Suppressor macrophage treated with lipopolysaccharide for 1 hour (primary cell): ENCODE measurements around the gene UGT2A2.
"Not testable (repeated sequence)": the region's sequence is repeated elsewhere in the genome, so short reads cannot be mapped to it uniquely, and the experiment has no call there.

ENCODE experiments used
- DNase-seq, 3 donors: peaks; one replicate each; pipeline ENCODE4 v3.0.0-alpha.2; 2020 to 2022

UGT2A2 gene

DNA sequence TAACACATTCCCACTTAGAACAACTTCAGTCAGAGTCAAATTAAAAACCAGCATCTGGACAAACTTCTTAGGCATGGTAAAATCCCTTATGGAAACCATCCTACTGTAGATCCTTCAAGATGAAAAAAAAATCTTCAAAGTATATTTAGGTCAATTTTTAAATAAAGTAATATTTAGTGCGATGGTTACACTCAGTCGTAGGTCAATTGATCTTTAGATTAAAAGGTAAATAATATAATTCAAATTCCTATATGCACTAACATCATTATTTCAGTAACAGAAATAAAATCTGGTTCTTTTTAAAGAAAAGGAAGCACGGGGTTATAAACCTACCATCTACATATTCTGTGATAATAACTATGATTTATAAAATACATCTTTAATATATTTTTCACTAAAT is at the start of gene UGT2A2:
Gene UGT2A2, minus strand, starts transcription at position 101 of the 400 bp plus-strand sequence. Its CDS starts 2 bp downstream, at position 99.
- no peak for DNase-seq

GRCh38 chr4:69684804-69685203 is 45.4 kb upstream of the UGT2A2 start:
- no peak for DNase-seq

DNA sequence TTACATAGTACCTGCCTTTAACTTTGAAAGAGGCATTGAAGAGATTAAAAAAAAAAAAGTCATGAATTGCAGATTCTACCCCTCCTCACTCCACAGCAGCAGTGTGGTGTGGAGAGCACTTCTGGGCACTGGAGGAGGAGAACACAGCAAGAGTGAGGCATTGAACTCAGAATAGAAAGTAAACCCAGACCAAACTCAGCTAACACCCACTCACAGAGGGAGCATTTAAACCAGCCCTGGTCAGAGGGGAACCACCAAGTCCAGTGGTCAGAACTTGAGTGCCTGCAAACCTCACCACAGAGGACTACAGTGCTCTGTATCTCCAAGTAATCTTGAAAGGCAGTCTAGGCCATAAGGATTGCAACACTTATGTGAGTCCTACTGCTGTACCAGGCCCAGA is 29.2 kb upstream of the UGT2A2 start:
- DNase-seq: peak in 1 of 3 donors; percentile 4

DNA sequence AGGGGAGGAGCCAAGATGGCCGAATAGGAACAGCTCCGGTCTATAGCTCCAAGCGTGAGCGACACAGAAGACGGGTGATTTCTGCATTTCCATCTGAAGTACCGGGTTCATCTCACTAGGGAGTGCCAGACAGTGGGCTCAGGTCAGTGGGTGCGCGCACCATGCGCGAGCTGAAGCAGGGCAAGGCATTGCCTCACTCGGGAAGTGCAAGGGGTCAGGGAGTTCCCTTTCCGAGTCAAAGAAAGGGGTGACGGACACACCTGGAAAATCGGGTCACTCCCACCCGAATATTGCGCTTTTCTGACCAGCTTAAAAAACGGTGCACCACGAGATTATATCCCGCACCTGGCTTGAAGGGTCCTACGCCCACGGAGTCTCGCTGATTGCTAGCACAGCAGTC is 24.6 kb upstream of the UGT2A2 start:
- DNase-seq: not testable (repeated sequence)

DNA sequence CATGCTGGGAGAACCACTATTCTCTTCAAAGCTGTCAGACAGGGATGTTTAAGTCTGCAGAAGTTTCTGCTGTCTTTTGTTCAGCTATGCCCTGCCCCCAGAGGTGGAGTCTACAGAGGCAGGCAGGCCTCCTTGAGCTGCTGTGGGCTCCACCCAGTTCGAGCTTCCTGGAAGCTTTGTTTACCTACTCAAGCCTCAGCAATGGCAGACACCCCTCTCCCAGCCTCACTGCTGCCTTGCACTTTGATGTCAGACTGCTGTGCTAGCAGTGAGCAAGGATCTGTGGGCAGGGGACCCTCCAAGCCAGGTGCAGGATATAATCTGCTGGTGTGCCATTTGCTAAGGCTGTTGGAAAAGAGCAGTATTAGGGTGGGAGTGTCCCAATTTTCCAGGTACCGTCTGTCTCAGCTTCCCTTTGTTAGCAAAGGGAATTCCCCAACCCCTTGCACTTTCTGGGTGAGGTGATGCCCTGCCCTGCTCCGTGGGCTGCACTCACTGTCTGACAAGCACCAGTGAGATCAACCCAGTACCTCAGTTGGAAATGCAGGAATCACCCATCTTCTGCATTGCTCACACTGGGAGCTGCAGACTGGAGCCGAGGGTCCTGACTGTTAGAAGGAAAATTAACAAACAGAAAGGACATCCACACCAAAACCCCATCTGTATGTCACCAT is 21.8 kb upstream of the UGT2A2 start:
- DNase-seq: not testable (repeated sequence)

GRCh38 chr4:69658133-69658532 is 18.7 kb upstream of the UGT2A2 start:
- DNase-seq: no peak

DNA sequence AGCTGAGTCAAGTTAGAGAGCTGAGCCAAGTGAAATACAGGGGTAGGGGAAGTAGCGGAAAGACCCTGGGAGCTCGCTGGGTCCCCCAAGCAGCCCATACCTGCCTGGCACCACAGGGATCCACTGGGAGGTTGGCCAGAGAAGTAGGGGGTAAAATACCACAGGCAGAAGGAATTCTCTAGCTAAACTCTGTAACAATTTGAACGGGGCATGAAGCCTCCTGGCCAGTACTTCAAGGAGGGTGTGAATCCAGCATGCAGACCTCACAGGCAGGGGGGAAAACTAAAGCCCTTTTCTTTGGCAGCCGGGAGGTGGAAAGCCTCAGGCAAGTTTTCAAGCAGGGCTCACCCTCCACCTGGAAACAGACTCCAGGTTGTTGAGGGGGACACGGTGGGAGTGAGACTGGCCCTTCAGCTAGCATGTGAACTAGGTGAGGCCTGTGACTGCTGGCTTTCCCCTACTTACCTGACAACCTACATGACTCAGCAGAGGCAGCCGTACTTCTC is 17.3 kb upstream of the UGT2A2 start:
- DNase-seq: no peak

GRCh38 chr4:69653147-69653546 is 13.7 kb upstream of the UGT2A2 start, which contains the start of gene UGT2A1:
Gene UGT2A1, minus strand, starts transcription at chr4:69653247. Its CDS starts 5,603 bp downstream, at chr4:69647644.
- DNase-seq: no peak

DNA sequence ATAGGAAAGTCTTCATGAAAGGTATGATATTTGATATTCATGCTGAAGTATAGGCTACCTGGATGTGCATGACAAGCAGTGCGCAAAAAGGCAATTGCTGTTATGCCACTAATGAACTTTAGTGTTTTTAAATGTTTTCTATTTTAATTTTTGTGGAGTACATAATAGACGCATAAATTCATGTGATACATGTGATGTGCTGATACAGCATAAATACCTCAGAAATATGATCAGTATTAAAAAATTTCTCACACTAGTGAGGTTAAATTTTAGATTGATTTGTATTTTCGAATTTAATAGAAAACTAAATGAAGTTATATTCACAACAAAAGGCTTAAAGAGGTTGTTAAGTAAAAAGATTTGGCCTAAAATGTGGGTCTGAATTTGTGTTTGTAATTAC is 11.4 kb upstream of the UGT2A2 start:
- DNase-seq: no peak

DNA sequence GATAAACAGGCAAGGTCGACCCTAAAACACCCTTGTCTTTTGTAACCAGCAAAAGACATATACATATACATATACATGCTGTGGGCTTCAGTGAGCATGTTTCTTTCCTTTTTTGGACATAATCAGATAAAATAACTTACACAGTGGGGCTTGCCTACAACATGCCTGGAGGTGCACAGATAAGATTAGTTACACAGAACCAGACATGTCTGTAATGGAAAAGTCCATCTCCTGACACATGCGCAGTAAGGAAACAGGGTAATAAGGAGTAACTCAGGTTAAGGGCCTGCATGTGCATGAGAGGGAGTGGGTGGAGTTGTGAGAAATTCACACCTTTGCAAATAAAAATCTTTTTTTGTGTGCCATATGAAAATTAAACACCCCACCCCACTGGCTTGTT is 10.2 kb upstream of the UGT2A2 start:
- no peak for DNase-seq

GRCh38 chr4:69649207-69649606 is 9.8 kb upstream of the UGT2A2 start:
- no peak for DNase-seq

DNA sequence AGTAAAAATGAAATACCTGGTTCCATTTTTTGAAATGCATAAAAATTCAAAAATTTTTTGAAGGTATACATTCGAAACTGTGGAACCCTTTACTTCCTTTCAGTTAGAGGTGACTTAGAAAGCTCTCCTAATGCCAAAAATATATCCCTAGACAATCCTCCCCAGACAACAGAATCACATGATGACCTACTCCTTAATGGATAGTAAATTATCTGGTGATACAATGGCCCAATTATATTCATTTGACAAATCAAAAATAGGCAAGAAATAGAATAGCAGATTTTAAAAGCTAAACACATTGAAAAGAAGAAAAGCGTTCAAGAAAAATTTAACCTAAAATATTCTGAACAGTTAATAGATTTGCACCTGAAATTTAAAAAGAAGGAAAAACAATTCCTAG is 3.5 kb upstream of the UGT2A2 start:
- DNase-seq: no peak

DNA sequence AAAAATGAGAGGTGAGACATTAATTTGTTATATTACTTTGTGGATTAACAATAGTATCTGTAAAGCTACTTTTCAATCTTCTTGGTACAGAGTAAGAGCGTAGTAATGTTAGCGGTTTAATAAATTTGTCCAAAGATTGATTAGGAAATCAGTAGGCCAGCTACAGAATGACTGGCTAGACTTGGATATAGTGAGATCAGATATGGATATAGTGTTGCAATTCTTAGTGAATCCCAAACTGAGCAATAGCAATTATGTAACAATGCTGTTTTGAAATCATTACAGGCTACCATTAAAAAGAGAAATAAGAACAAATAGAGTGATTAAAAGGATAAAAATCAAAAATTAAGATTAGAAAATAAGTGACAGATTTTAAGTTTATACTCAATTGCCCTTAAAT is 847 bp upstream of the UGT2A2 start:
- peak in 1 of 3 donors; percentile 10 for DNase-seq

GRCh38 chr4:69617083-69617694 is 22.3 kb downstream of the UGT2A2 start:
- peak in 1 of 3 donors; percentile 0 for DNase-seq

DNA sequence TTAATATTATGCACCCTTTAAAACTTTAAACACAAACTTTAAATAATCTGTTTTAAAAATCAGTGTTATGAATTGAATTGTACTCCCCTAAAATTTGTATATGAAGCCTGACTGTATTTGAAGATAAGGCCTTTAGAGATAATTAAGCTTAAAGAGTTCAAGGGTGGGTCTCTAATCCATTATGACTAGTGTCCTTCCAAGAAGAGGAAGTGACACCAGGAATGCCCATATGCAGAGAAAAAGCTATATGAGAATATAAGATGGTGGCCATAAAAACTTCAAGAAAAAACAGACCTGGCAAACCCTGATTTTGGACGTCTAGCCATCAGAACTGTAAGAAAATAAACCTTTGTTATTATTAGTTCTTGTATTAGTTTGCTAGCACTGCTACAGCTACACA is 29.0 kb downstream of the UGT2A2 start:
- no peak for DNase-seq

GRCh38 chr4:69601065-69601464 is 38.4 kb downstream of the UGT2A2 start:
- DNase-seq: no peak

- no peak for DNase-seq
These were observed 39.4 kb downstream of the UGT2A2 start for GRCh38 chr4:69600013-69600412.

GRCh38 chr4:69594382-69594781 is 45.1 kb downstream of the UGT2A2 start:
- DNase-seq: no peak

- DNase-seq: no peak
These were observed 48.1 kb downstream of the UGT2A2 start for GRCh38 chr4:69591364-69591763.

- no peak for DNase-seq
These were observed 49.6 kb downstream of the UGT2A2 start for GRCh38 chr4:69589884-69590283.

DNA sequence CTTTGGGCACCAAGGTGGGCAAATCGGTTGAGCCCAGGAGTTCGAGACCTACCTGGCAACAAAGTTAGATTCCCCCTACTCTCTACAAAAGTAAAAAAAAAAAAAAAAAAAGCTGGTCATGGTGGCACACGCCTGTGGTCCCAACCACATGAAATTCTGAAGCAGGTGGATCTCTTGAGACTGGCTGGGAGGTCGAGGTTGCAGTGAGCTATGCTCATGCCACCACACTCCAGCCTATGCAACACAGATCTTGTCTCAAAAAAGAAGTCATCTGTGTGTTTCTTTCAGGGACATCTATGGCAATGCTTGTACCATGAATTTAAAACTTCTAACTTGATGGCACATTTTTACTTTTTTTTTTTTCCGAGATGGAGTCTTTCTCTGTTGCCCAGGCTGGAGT is 55.3 kb downstream of the UGT2A2 start:
- DNase-seq: no peak

GRCh38 chr4:69583543-69583942 is 55.9 kb downstream of the UGT2A2 start:
- DNase-seq: no peak

DNA sequence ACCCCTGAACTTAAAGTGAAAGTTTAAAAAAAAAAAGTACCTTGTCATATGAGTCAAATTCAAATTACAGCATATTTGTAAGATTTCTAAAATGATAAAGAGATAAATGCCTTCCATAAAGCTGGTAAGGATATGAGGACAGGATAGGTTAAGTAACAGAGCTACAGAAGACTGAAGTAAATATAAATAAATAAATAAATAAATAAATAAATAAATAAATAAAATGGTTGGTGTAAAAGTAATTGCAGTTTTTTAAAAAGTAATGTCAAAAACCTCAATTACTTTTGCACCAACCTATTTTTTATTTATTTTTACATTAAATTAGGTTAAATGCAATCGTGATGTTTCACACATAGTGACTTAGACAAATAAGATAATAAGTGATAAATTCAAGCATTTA is 62.2 kb downstream of the UGT2A2 start:
- no peak for DNase-seq

DNA sequence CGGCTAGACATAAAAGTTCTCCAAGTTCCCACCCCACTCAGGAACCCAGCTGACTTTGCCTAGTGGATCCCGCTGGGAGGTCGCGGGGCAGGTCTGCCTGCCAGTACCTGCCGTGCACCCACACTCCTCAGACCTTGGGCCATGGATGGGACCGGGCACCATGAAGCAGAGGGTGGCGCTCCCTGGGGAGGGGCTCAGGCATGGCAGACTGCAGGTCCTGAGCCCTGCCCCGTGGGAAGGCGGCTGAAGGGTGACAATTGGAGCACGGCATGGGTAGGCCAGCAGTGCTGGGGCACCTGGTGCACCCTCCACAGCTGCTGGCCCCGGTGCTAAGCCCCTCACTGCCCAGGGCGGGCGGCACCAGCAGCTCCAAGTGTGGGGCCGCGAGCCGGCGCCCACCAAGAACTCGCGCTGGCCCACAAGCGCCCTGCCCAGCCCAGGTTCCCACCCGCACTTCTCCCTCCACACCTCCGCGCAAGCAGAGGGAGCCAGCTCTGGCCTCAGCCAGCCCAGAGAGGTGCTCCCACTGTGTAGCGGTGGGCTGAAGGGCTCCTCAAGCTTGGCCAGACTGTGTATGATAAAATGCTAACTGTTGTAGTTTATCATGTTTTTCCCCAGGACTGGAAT is 63.1 kb downstream of the UGT2A2 start:
- no peak for DNase-seq
